Measurements from ENCODE around the gene EIF2B4. TPM values are rescaled to one million over a fixed set of nuclear protein-coding genes. Genes with fewer than 3 reads are reported as not detected.

EIF2B4 gene
- total and polyA plus RNA-seq, 9 of the 15 experiments (the other 6 are each of a cell fraction or from before 2014, with no cell fraction given), result 29.7 to 80.3 (median 58.9) TPM

DNA sequence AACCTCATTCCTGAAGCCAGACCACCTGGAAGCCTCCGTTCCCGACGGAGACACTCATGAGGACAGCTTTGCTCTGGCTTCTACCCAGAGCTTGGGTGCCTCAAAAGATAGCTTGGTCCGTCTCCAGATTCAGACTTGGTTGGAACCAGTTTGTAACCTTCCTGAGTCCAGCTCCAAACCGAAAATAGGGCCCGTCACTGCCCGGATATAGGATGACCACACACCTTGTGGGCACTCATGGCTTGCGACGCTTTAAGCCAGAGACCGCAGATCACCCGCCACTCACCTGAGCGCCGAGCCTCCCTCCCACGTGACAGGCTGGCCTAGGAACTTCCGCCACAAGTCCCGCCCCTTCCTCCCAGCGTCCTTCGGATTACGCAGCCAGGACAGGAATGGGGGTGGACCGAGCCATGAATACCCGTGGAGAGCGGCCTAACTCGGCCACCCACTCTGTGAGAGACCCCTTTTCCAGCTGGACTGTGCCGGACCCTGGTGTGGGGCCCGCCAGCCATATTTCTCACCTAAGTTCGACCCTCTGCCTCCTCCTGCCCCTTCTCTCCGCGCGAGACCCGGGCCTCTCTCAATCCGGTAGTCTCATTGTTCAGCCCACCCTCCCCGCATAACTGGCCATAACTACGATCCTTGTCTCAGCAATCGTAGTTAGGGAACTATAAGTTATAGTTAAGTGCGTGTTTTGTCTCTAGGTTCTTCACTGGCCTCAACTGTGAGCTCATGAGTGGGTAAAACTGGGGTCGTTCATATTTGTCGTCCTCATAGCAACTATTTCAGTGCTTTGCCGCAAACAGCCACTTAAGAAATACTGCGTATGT lies 47.2 kb downstream of the EIF2B4 start, which contains the start of gene MPV17 (continued):
- TF ChIP-seq RFX7 (CRISPR knock-in tag; IDR thresholded peaks at IDR 0.05) (no peak), HOXB6 (CRISPR knock-in tag; IDR thresholded peaks at IDR 0.05; ENCODE audit: borderline replicate concordance) (no peak), ZBTB40 (IDR thresholded peaks at IDR 0.05) (peak; percentile 92), ZBTB40 (CRISPR knock-in tag; IDR thresholded peaks at IDR 0.05) (no peak), FOXA1 (IDR thresholded peaks at IDR 0.05; ENCODE audit: borderline replicate concordance) (no peak), YBX1 (IDR thresholded peaks at IDR 0.05) (no peak), SLC30A9 (CRISPR knock-in tag; IDR thresholded peaks at IDR 0.05) (no peak), RBM14 (IDR thresholded peaks at IDR 0.05; ENCODE audit: borderline replicate concordance, insufficient read depth, low read depth, low read length) (no peak), TCF3 (CRISPR knock-in tag; IDR thresholded peaks at IDR 0.05) (no peak; the same call in 1 of the 2 replicates), ZBTB8A (IDR thresholded peaks at IDR 0.05; ENCODE audit: partially characterized antibody) (no peak), SNRNP70 (optimal IDR thresholded peaks at IDR 0.05; ENCODE audit: low read depth, low read length) (no peak), ETV1 (tag; conservative IDR thresholded peaks at IDR 0.05; ENCODE audit: low read depth) (peak; percentile 18; the same call in 1 of the 2 replicates), ARHGAP35 (IDR thresholded peaks at IDR 0.05; ENCODE audit: partially characterized antibody) (no peak), ETV6 (IDR thresholded peaks at IDR 0.05; ENCODE audit: borderline replicate concordance in 1 of 2, low read depth in 2 of 2, low read length in 1 of 2) (no peak), ETV6 (CRISPR knock-in tag; IDR thresholded peaks at IDR 0.05; ENCODE audit: borderline replicate concordance) (0 out of 2 replicates have a peak, but pooled peaks have one; percentile 14), PTRF (tag; IDR thresholded peaks at IDR 0.05) (no peak)
- TF ChIP-seq, protein P1, sequence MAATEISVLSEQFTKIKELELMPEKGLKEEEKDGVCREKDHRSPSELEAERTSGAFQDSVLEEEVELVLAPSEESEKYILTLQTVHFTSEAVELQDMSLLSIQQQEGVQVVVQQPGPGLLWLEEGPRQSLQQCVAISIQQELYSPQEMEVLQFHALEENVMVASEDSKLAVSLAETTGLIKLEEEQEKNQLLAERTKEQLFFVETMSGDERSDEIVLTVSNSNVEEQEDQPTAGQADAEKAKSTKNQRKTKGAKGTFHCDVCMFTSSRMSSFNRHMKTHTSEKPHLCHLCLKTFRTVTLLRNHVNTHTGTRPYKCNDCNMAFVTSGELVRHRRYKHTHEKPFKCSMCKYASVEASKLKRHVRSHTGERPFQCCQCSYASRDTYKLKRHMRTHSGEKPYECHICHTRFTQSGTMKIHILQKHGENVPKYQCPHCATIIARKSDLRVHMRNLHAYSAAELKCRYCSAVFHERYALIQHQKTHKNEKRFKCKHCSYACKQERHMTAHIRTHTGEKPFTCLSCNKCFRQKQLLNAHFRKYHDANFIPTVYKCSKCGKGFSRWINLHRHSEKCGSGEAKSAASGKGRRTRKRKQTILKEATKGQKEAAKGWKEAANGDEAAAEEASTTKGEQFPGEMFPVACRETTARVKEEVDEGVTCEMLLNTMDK (IDR thresholded peaks at IDR 0.05; ENCODE audit: borderline replicate concordance, insufficient read depth, low read depth, low read length, poor library complexity, severe bottlenecking), result no peak

Measured in K562 (cell line).